ENCODE measurements around the gene RNF207. TPM values are rescaled to one million over a fixed set of nuclear protein-coding genes. Genes with fewer than 3 reads are reported as not detected.

RNF207 gene
- total and polyA plus RNA-seq, 2 donors (not counting 3 experiments of a cell fraction or from before 2014, with no cell fraction given): 3.2 to 8.2 TPM

DNA sequence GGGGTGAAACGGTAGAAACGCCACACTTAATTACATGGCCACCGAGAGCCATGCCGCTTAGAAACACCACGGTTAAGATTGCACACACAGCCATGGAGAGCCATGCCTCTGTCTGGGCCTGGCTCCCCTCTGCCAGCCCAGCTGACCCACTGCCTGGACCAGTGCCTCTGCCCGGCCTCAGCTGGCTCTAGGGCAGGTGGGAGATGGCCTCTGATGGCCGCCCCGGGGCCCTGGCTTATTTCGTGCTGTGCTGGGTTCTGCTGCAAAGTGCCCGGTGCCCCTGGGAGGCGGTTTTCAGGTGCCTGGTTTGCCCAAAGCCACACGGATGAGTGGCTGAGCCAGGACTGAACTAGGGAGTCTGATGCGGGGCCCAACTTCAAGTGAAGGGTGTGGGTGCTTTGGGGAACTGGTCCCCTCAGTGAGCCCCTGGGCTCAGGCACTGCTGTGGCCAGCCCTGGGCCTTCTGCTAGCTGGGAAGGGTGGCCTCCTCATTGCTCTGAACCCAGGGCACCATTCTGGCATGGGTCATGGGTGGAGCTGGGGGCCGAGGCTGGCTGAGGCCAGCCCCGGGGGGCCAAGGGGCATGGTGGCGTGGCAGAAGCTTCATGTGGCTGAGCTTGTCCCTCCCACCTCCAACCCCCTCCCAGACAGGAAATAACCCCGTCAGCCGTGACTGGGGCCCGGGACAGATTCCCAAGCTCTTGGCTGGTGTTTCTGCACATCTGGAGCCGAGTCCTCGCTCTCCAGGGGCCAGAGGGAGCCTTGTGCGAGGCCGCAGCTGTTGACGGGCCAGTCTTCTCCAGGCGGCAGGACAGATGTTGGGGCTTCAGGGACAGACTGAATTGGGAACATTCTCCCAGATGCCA lies 56.9 kb downstream of the RNF207 start:
- POLR2A ChIA-PET: no interaction called here

More for the DNA sequence above, 56.9 kb downstream of the RNF207 start:
- TF ChIP-seq, protein P1, sequence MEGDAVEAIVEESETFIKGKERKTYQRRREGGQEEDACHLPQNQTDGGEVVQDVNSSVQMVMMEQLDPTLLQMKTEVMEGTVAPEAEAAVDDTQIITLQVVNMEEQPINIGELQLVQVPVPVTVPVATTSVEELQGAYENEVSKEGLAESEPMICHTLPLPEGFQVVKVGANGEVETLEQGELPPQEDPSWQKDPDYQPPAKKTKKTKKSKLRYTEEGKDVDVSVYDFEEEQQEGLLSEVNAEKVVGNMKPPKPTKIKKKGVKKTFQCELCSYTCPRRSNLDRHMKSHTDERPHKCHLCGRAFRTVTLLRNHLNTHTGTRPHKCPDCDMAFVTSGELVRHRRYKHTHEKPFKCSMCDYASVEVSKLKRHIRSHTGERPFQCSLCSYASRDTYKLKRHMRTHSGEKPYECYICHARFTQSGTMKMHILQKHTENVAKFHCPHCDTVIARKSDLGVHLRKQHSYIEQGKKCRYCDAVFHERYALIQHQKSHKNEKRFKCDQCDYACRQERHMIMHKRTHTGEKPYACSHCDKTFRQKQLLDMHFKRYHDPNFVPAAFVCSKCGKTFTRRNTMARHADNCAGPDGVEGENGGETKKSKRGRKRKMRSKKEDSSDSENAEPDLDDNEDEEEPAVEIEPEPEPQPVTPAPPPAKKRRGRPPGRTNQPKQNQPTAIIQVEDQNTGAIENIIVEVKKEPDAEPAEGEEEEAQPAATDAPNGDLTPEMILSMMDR (IDR thresholded peaks at IDR 0.05; ENCODE audit: extremely low read depth in 1 of 2, insufficient read depth in 1 of 2, low read depth in 1 of 2, low read length in 2 of 2): no peak
- TF ChIP-seq MYC (IDR thresholded peaks at IDR 0.05; ENCODE audit: low read depth, low read length) (no peak), POLR2AphosphoS5 (IDR thresholded peaks at IDR 0.05; ENCODE audit: insufficient read depth, low read depth, low read length) (no peak), POLR2A (IDR thresholded peaks at IDR 0.05; ENCODE audit: low read depth, low read length) (no peak), EZH2 (IDR thresholded peaks at IDR 0.05; ENCODE audit: borderline replicate concordance, low read depth, low read length, severe bottlenecking) (no peak), GATA2 (IDR thresholded peaks at IDR 0.05; ENCODE audit: insufficient read depth, insufficient read length, low read depth, low read length) (no peak), FOS (IDR thresholded peaks at IDR 0.05; ENCODE audit: borderline replicate concordance, insufficient read depth, low read length) (no peak), JUN (IDR thresholded peaks at IDR 0.05; ENCODE audit: borderline replicate concordance, insufficient read depth, insufficient read length, low read depth) (no peak)
- TF ChIP-seq, protein P2, sequence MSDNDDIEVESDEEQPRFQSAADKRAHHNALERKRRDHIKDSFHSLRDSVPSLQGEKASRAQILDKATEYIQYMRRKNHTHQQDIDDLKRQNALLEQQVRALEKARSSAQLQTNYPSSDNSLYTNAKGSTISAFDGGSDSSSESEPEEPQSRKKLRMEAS (IDR thresholded peaks at IDR 0.05; ENCODE audit: insufficient read depth, insufficient read length): no peak
- Histone ChIP-seq H4K20me1 (replicated peaks; ENCODE audit: control insufficient read depth, extremely low read depth, insufficient read depth, low read length) (no peaks in the 10 kb centered on the region), H2AFZ (ENCODE audit: low read depth, low read length) (no peak overlapping the region), H3K79me2 (ENCODE audit: control insufficient read depth, insufficient read depth, low read length) (no peaks in the 10 kb centered on the region), H3K4me1 (ENCODE audit: control insufficient read depth, extremely low read depth, insufficient read depth, low read length) (no peaks in the 10 kb centered on the region), H3K9ac (replicated peaks; ENCODE audit: extremely low read depth, insufficient read depth, low read length) (no peak overlapping the region), H3K27ac (ENCODE audit: insufficient read depth, low read depth, low read length) (no peak overlapping the region), H3K9me3 (replicated peaks; ENCODE audit: control insufficient read depth, insufficient read depth, low read length) (no peaks in the 10 kb centered on the region), H3K4me2 (ENCODE audit: insufficient read depth, low read length) (no peak overlapping the region), H3K9me1 (replicated peaks; ENCODE audit: control insufficient read depth, extremely low read depth, insufficient read depth, low read length) (no peaks in the 10 kb centered on the region), H3K27me3 (ENCODE audit: control insufficient read depth in 2 of 2, insufficient read depth in 2 of 2, low read length in 2 of 2) (no peaks in the 10 kb centered on the region), H3K36me3 (ENCODE audit: control insufficient read depth in 2 of 2, extremely low read depth in 1 of 2, insufficient read depth in 2 of 2, low read length in 2 of 2) (no peaks in the 10 kb centered on the region), H3K4me3 (replicated peaks in 1 of 3; ENCODE audit: insufficient read depth in 1 of 3, low read depth in 1 of 3, low read length in 3 of 3) (no peak overlapping the region)
- intact Hi-C loops (cut with micrococcal nuclease): loop anchor here (5.0 kb wide), 2 partner anchors 80 to 160 kb away; partner anchors contain the start of gene ESPN
- dilution Hi-C loops (cut with MboI; ENCODE audit: extremely low pct_ligation_motif_present, low sequenced_read_pairs): no loop called here
- DNase-seq (ENCODE audit: low read depth, low spot score) (no peak), FAIRE-seq (no peak)
- BruUV-seq (replicated peaks): no TSS peak
- CTCF ChIA-PET: interaction anchor here (1.2 kb wide), 1 partner anchor 17 kb away, joined by 3 read pairs; no protein-coding TSS in a partner anchor

Data from endothelial cell of umbilical vein (primary cell).